ENCODE measurements around the gene SPC24. TPM values are rescaled to one million over a fixed set of nuclear protein-coding genes. Genes with fewer than 3 reads are reported as not detected.

Gene SPC24
- total RNA-seq, 1 experiment from 2014 or later = 23.4 TPM

Other genes with a start within 250 kb of the SPC24 start
- 42.8 and 45.3 TPM in 2 replicates for gene YIPF2, start 227.1 kb downstream of the SPC24 start, total RNA-seq (2014; rRNA removed; shearing (Covaris generic))
- gene TIMM29, start 227.0 kb downstream of the SPC24 start, total RNA-seq (2014; rRNA removed; shearing (Covaris generic)) = 19.3 and 23.0 TPM in 2 replicates
- 5.8 and 7.2 TPM in 2 replicates for gene SMARCA4, start 194.8 kb downstream of the SPC24 start, total RNA-seq (2014; rRNA removed; shearing (Covaris generic))
- 39.0 and 51.2 TPM in 2 replicates for gene LDLR, start 66.3 kb downstream of the SPC24 start, total RNA-seq (2014; rRNA removed; shearing (Covaris generic))
- gene KANK2, start 41.8 kb upstream of the SPC24 start, total RNA-seq (2014; rRNA removed; shearing (Covaris generic)) = 10.7 and 10.9 TPM in 2 replicates
- gene ANGPTL8, start 83.8 kb upstream of the SPC24 start, total RNA-seq (2014; rRNA removed; shearing (Covaris generic)) = not detected in 2 replicates
- 3.5 and 3.9 TPM in 2 replicates for gene DOCK6, start 106.7 kb upstream of the SPC24 start, total RNA-seq (2014; rRNA removed; shearing (Covaris generic))
- not detected in 2 replicates for gene TSPAN16, start 140.4 kb upstream of the SPC24 start, total RNA-seq (2014; rRNA removed; shearing (Covaris generic))
- gene RAB3D, start 183.9 kb upstream of the SPC24 start, total RNA-seq (2014; rRNA removed; shearing (Covaris generic)) = 7.6 and 9.3 TPM in 2 replicates
- gene TMEM205, start 190.5 kb upstream of the SPC24 start, total RNA-seq (2014; rRNA removed; shearing (Covaris generic)) = 79.4 and 87.3 TPM in 2 replicates
- gene CCDC159, start 190.7 kb upstream of the SPC24 start, total RNA-seq (2014; rRNA removed; shearing (Covaris generic)) = 1.5 and 1.7 TPM in 2 replicates
- 4.9 and 7.6 TPM in 2 replicates for gene PLPPR2, start 199.7 kb upstream of the SPC24 start, total RNA-seq (2014; rRNA removed; shearing (Covaris generic))
- gene SWSAP1, start 218.9 kb upstream of the SPC24 start, total RNA-seq (2014; rRNA removed; shearing (Covaris generic)) = 1.0 and 2.4 TPM in 2 replicates
- 8.0 and 9.2 TPM in 2 replicates for gene EPOR, start 228.5 kb upstream of the SPC24 start, total RNA-seq (2014; rRNA removed; shearing (Covaris generic))